H1 (cell line): ENCODE measurements around the gene METAP1D. TPM values are rescaled to one million over a fixed set of nuclear protein-coding genes. Genes with fewer than 3 reads are reported as not detected.
A peak's percentile ranks its signal among the peaks of the same experiment; 100 is the strongest.

ENCODE experiments used
- ATF2 ChIP-seq: IDR thresholded peaks from 2 replicates; pipeline ENCODE4 v1.6.1; 2012; ENCODE audit warnings: low read length, inconsistent platforms
- CHD7 ChIP-seq: fragments of 300-600 bp; sonication (generic); IDR thresholded peaks from 2 replicates; pipeline ENCODE4 v1.7.1; 2012; ENCODE audit warnings: low read length, moderate library complexity, mild to moderate bottlenecking, inconsistent platforms; ENCODE audit not compliant: insufficient replicate concordance
- PHF8 ChIP-seq: fragments of 200-600 bp; sonication (generic); conservative IDR thresholded peaks from 2 replicates; pipeline ENCODE4 v1.7.1; 2012; ENCODE audit warnings: low read depth, mild to moderate bottlenecking, inconsistent platforms, low read length, moderate library complexity
- SIX5 ChIP-seq: IDR thresholded peaks from 2 replicates; pipeline ENCODE4 v1.6.1; 2011; ENCODE audit warnings: mild to moderate bottlenecking, low read depth, low read length
- USF2 ChIP-seq: IDR thresholded peaks from 2 replicates; pipeline ENCODE4 v1.6.1; 2011; ENCODE audit warnings: low read length, improper control_type of control experiment
- polyA plus RNA-seq, 7 experiments: library from polyadenylated mRNA; depleted of rRNA in 3 of 7; stranded (reverse) in 5 of 7; unstranded in 2 of 7; fragments of >200 nt in 5 of 7; fragments of 200-250 nt in 2 of 7; gene quantifications; 1 replicate in 5 of 7; 2 replicates in 1 of 7; 4 replicates in 1 of 7; pipeline versions ENCODE4 v1.2.1 to v1.2.3, GENCODE V29; 2011 to 2013; ENCODE audit warnings: missing spikeins in 2 of 7, mixed read lengths in 2 of 7
- total RNA-seq: library from RNA; stranded (reverse); fragmentation: NEBNext Ultra II Directional; extraction: Animal tissue kit (Norgen Biotek cat#: 25700); gene quantifications from 2 replicates; pipeline ENCODE4 v1.2.1, GENCODE V29; 2021

The METAP1D gene
- total and polyA plus RNA-seq, 2 of the 8 experiments (the other 6 are each of a cell fraction or from before 2014, with no cell fraction given) = 3.9 to 6.2 TPM

- no peak for TF ChIP-seq ATF2
- no peak for TF ChIP-seq USF2
- TF ChIP-seq PHF8 = 0 out of 2 replicates have a peak, but pooled peaks have one; percentile 31
- TF ChIP-seq SIX5 = no peak
- no peak for TF ChIP-seq CHD7
- TF ChIP-seq, all 59 proteins: peak for 11
Observed at GRCh38 chr2:172084645-172085459, 85.1 kb downstream of the METAP1D start (continued).
